Thyroid gland (tissue), 4 donors: ENCODE results near the gene EMX1. TPM values are rescaled to one million over a fixed set of nuclear protein-coding genes. Genes with fewer than 3 reads are reported as not detected.

Experiments
- DNase-seq, 2 donors: peaks; one replicate each; pipeline ENCODE4 v3.0.0-alpha.2; 2019
- H3K27ac ChIP-seq, 3 donors: fragments of 200-600 bp; sonication (generic); 1 replicate in 2 of 3; 2 replicates in 1 of 3; pipeline ENCODE4 v1.5.1; 2016 to 2019; ENCODE audit warnings: mild to moderate bottlenecking in 1 of 3, moderate library complexity in 1 of 3
- H3K27me3 ChIP-seq: fragments of 200-600 bp; sonication (generic); one replicate; pipeline ENCODE4 v1.5.1; 2019
- H3K36me3 ChIP-seq, 2 donors: fragments of 200-600 bp; sonication (generic); one replicate each; pipeline ENCODE4 v1.5.1; 2016 to 2019
- H3K4me1 ChIP-seq, 2 donors: fragments of 200-600 bp; sonication (generic); one replicate each; pipeline ENCODE4 v1.5.1; 2017 to 2019
- H3K4me3 ChIP-seq, 3 donors: fragments of 200-600 bp; sonication (generic); replicated peaks in 1 of 3; 1 replicate in 2 of 3; 2 replicates in 1 of 3; pipeline ENCODE4 v1.5.1; 2016; ENCODE audit warnings: mild to moderate bottlenecking in 1 of 3
- H3K9me3 ChIP-seq: fragments of 200-600 bp; sonication (generic); one replicate; pipeline ENCODE4 v1.5.1; 2017
- CTCF ChIP-seq, 6 experiments: fragments of 200-600 bp in 3 of 6; fragments of 450-650 bp in 3 of 6; sonication (generic) in 3 of 6; IDR thresholded peaks; one replicate each; pipeline ENCODE4 v1.5.1; 2016 to 2019; ENCODE audit warnings: antibody characterized with exemption in 6 of 6, mild to moderate bottlenecking in 2 of 6, inconsistent platforms in 1 of 6, moderate library complexity in 1 of 6
- POLR2A ChIP-seq, 2 donors: fragments of 450-650 bp; IDR thresholded peaks; one replicate each; pipeline ENCODE4 v1.6.1; 2017; ENCODE audit warnings: antibody characterized with exemption in 2 of 2, mild to moderate bottlenecking in 2 of 2, moderate library complexity in 1 of 2
- WGBS, 2 donors: methylation state at CpG; one replicate each; pipeline ENCODE4 v1.1.5; 2017; 5-methylcytosine and 5-hydroxymethylcytosine counted together
- intact Hi-C: fragments of 100-400 bp; cut with DNase I; formaldehyde crosslinking; loops from one replicate; pipeline ENCODE4 v1.15.1; 2023
- total RNA-seq, 4 donors: library from RNA; depleted of rRNA; stranded (reverse); fragments of >200 nt; gene quantifications; one replicate each; pipeline ENCODE4 v1.2.3, GENCODE V29; 2016

EMX1 gene
- total RNA-seq, 4 donors from 2014 or later = 0.22 TPM; not detected in 3

DNA sequence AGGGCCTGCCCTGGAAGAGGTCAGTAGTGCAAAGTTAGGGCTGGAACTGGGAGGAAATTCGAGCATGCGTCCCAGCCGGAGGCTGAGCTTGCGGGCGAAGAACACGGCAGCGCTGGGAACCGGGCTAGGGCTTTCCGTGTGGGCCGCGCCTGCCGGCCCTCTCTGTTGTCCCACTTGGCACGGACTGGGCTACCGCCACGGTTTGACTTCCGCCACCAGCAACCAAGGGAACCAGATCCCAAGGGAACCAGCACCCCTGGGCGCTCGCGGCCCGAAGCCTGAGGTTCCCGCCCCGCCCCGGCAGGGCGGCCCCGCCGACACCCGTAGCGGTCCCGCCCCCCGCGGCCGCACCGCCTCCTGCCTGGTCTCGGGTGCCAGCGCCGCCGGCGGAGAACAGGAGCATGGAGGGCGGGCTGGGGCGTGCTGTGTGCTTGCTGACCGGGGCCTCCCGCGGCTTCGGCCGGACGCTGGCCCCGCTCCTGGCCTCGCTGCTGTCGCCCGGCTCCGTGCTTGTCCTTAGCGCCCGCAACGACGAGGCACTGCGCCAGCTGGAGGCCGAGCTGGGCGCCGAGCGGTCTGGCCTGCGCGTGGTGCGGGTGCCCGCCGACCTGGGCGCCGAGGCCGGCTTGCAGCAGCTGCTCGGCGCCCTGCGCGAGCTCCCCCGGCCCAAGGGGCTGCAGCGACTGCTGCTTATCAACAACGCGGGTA is 30.1 kb upstream of the EMX1 start, which contains the start of gene SPR:
TSS of gene SPR (plus strand) at position 377 of the 708 bp plus-strand sequence. CDS start at position 402, 25 bp downstream.
- 4% methylated on average over 11 of the region's 76 CpGs; no CpG with 5 or more reads in 1 of the 2 donors for WGBS, 2 donors
- intact Hi-C loops = no loop called here
- DNase-seq = peak; percentile 84 to 85
- Histone ChIP-seq H3K9me3 (no peaks in the 10 kb centered on the region), H3K4me1 (peaks cover 14 to 17% of the 10 kb centered on the region in 2 donors), H3K27me3 (no peaks in the 10 kb centered on the region), H3K27ac (peak within 1 kb of the TSS; percentile 60 to 94 (median 94)), H3K4me3 (peak within 1 kb of the TSS; percentile 54 to 74 (median 57)), H3K36me3 (peaks cover 4 to 6% of the 10 kb centered on the region in 2 donors)
- TF ChIP-seq CTCF (IDR thresholded peaks at IDR 0.05) (no peak), POLR2A (IDR thresholded peaks at IDR 0.05) (peak in 1 of 2 donors; percentile 67)

DNA sequence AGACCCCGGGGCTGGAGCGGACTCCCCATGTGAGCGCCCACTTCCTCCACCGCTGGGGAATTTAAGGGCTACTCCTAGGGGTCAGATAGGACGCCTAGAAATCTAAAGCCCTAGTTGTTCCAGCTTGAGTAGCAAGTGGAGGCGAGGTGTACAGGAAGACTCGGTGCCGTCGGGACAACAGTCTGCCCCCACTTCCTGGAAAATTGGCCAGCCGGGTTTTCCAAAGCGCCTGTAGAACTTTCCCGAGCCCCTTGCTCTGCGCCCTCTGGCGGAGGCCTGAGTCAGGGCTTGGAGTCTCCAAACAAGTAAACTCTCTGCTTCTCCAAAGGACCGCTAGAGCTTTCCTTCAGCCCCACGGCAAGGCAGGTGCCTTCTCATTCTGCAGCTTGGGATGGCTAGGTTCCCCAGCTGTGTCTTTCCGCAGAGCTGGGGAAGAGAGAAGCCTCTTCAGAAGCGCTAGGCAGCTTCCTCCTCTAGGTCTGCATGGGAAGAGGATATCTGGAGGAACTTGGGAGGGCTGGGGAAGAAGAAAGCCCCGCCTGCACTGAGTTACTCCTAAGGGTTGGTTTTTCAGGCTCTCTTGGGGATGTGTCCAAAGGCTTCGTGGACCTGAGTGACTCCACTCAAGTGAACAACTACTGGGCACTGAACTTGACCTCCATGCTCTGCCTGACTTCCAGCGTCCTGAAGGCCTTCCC is 29.4 kb upstream of the EMX1 start:
- H3K27me3 ChIP-seq = no peaks in the 10 kb centered on the region
- TF ChIP-seq POLR2A (IDR thresholded peaks at IDR 0.05) (no peak), CTCF (IDR thresholded peaks at IDR 0.05) (peak; percentile 70 to 95 (median 77))
- peaks cover 4 to 6% of the 10 kb centered on the region in 2 donors for H3K36me3 ChIP-seq
- intact Hi-C loops = no loop called here
- WGBS, 2 donors = 11 to 13% methylated on average over 12 to 16 of the region's 21 CpGs
- H3K4me3 ChIP-seq = peak overlapping the region; percentile 54 to 74 (median 57)
- DNase-seq = peak; percentile 92 to 96
- no peaks in the 10 kb centered on the region for H3K9me3 ChIP-seq
- peak overlapping the region; percentile 60 to 94 (median 94) for H3K27ac ChIP-seq
- H3K4me1 ChIP-seq = peaks cover 14 to 17% of the 10 kb centered on the region in 2 donors

- Histone ChIP-seq H3K36me3 (peaks cover 4 to 6% of the 10 kb centered on the region in 2 donors), H3K27me3 (no peaks in the 10 kb centered on the region), H3K4me3 (peak overlapping the region in 1 of 3 donors; percentile 74), H3K4me1 (peaks cover 14 to 17% of the 10 kb centered on the region in 2 donors), H3K9me3 (no peaks in the 10 kb centered on the region), H3K27ac (no peak overlapping the region)
- no peak for TF ChIP-seq CTCF (IDR thresholded peaks at IDR 0.05)
- no peak for TF ChIP-seq POLR2A (IDR thresholded peaks at IDR 0.05)
- no peak for DNase-seq
- 86 to 93% methylated on average over 6 to 11 of the region's 11 CpGs for WGBS, 2 donors
- intact Hi-C loops = no loop called here
Measured at GRCh38 chr2:72888438-72889202, 28.7 kb upstream of the EMX1 start.

DNA sequence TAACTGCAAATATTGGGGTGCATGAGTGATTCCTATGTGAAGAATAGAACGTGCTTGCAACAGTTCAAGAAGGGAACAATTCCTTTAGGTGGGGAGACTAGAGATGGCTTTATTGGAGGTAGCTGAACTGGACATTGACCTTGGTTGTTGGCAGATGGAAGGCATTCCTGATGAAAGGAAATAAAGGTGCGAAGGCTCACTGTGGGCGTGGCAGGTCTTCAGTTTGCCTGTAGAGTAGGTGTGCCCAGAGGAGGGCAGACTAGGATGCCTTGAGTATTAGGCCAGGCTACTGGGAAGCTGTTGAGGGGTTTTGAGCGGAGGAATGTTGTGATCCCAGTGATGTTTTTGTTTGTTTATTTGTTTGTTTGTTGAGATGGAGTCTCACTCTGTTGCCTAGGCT is 27.3 kb upstream of the EMX1 start:
- H3K27ac ChIP-seq = no peak overlapping the region
- no peak for DNase-seq
- no peaks in the 10 kb centered on the region for H3K9me3 ChIP-seq
- peaks cover 14 to 17% of the 10 kb centered on the region in 2 donors for H3K4me1 ChIP-seq
- peaks cover 4 to 6% of the 10 kb centered on the region in 2 donors for H3K36me3 ChIP-seq
- WGBS, 2 donors = 92 to 97% methylated on average over 4 of the region's 4 CpGs
- TF ChIP-seq CTCF (IDR thresholded peaks at IDR 0.05) (no peak), POLR2A (IDR thresholded peaks at IDR 0.05) (no peak)
- H3K27me3 ChIP-seq = no peaks in the 10 kb centered on the region
- H3K4me3 ChIP-seq = no peak overlapping the region
- intact Hi-C loops = loop anchor here (10.0 kb wide), 1 partner anchor 285 kb away; no protein-coding TSS in a partner anchor
